MCF 10A (cell line): ENCODE results near the gene RGR. TPM values are rescaled to one million over a fixed set of nuclear protein-coding genes. Genes with fewer than 3 reads are reported as not detected.
A peak's percentile ranks its signal among the peaks of the same experiment; 100 is the strongest.

Experiments
- BruUV-seq: library from RNA; stranded (reverse); fragments of 400-500 nt; replicated peaks from 2 replicates; lab custom pipeline; 2021; lab: Mats Ljungman, UMichigan
- CTCF ChIA-PET: fragments of 300-600 bp; sonication (Branson Sonifier 250); formaldehyde crosslinking; extraction: SDS; loops from one replicate; lab custom pipeline; 2021; ENCODE audit warnings: antibody characterized with exemption, inconsistent platforms; lab: Yijun Ruan, JAX
- POLR2A ChIA-PET: fragments of 300-600, 350-650 bp; sonication (Branson Sonifier 250); formaldehyde crosslinking; extraction: SDS; loops from one replicate; lab custom pipeline; 2020; ENCODE audit warnings: antibody characterized with exemption, inconsistent platforms; lab: Yijun Ruan, JAX
- DNase-seq: peaks from one replicate; pipeline ENCODE4 v3.0.0-alpha.2; 2018; ENCODE audit not compliant: unreplicated experiment
- H3K27ac Mint-ChIP-seq: one replicate; pipeline ENCODE4 v1.8.0; 2022; ENCODE audit warnings: mild to moderate bottlenecking, low read depth, mixed read lengths; ENCODE audit not compliant: unreplicated experiment
- H3K27me3 Mint-ChIP-seq: one replicate; pipeline ENCODE4 v1.8.0; 2022; ENCODE audit warnings: mixed read lengths; ENCODE audit not compliant: insufficient read depth, unreplicated experiment
- H3K36me3 Mint-ChIP-seq: one replicate; pipeline ENCODE4 v1.8.0; 2022; ENCODE audit warnings: mild to moderate bottlenecking, moderate library complexity, mixed read lengths; ENCODE audit not compliant: insufficient read depth, unreplicated experiment
- H3K4me1 Mint-ChIP-seq: one replicate; pipeline ENCODE4 v1.8.0; 2022; ENCODE audit warnings: mixed read lengths; ENCODE audit not compliant: insufficient read depth, unreplicated experiment
- H3K4me3 Mint-ChIP-seq: one replicate; pipeline ENCODE4 v1.8.0; 2022; ENCODE audit warnings: mild to moderate bottlenecking, moderate library complexity, mixed read lengths; ENCODE audit not compliant: unreplicated experiment
- H3K9me3 Mint-ChIP-seq: one replicate; pipeline ENCODE4 v1.8.0; 2022; ENCODE audit warnings: mixed read lengths; ENCODE audit not compliant: unreplicated experiment
- intact Hi-C: fragments of 100-400 bp; cut with micrococcal nuclease; formaldehyde crosslinking; loops from 2 replicates; pipeline ENCODE4 v1.14.1; 2022
- total RNA-seq: library from RNA; stranded (reverse); gene quantifications from 2 replicates; pipeline ENCODE4 v1.2.3, GENCODE V29; 2022
- TF ChIP-seq, protein P1 (sequence below): fragments of 200-600 bp; IDR thresholded peaks from one replicate; pipeline ENCODE4 v1.8.0; 2022; ENCODE audit warnings: antibody characterized with exemption, mild to moderate bottlenecking; ENCODE audit not compliant: unreplicated experiment

Gene RGR
- total RNA-seq, 1 experiment from 2014 or later = not detected

DNA sequence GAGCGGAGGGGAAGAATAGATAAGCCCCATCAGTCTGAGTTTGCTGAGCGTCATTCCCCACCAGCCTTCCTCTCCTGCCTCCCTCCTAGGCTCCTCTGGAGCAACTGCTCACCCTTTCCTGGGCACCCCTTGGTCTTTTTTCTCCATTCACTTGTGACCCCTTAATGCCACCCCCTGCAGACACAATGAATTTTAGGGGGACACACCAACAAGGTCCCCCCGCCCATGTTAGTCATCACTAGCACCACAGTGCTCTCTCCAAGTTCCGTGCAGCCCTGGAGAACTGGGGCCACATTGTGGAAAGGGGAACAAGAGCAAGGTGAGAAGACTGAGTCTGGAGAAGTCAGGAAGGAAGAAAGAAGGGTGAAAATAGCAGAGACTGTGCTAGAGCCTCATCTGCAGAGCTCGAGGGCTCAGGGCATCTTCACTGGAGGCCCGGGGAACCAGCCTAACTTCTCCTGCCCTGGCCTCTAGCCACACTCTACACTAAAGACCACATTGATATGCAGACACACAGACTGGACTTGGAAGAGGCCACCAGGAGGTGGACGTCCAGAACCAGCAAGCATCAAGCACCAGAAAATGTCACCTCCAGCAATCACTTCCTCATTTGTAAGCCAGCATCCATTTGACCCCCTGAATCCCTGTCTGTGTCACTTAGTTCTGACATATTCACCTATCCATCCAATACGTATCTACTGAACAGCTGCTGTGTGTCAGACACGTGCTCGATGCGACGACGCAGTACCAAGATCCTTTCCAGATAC, 17.5 kb downstream of the RGR start:
- H3K27ac Mint-ChIP-seq = no peak overlapping the region
- intact Hi-C loops = loop anchor here (10.0 kb wide), 1 partner anchor 482 kb away; no protein-coding TSS in a partner anchor
- H3K36me3 Mint-ChIP-seq = no peaks in the 10 kb centered on the region
- H3K27me3 Mint-ChIP-seq = peaks cover 14% of the 10 kb centered on the region
- BruUV-seq = no TSS peak
- H3K4me3 Mint-ChIP-seq = no peak overlapping the region
- POLR2A ChIA-PET = no interaction called here
- TF ChIP-seq, protein P1, sequence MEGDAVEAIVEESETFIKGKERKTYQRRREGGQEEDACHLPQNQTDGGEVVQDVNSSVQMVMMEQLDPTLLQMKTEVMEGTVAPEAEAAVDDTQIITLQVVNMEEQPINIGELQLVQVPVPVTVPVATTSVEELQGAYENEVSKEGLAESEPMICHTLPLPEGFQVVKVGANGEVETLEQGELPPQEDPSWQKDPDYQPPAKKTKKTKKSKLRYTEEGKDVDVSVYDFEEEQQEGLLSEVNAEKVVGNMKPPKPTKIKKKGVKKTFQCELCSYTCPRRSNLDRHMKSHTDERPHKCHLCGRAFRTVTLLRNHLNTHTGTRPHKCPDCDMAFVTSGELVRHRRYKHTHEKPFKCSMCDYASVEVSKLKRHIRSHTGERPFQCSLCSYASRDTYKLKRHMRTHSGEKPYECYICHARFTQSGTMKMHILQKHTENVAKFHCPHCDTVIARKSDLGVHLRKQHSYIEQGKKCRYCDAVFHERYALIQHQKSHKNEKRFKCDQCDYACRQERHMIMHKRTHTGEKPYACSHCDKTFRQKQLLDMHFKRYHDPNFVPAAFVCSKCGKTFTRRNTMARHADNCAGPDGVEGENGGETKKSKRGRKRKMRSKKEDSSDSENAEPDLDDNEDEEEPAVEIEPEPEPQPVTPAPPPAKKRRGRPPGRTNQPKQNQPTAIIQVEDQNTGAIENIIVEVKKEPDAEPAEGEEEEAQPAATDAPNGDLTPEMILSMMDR = no peak
- H3K9me3 Mint-ChIP-seq = no peaks in the 10 kb centered on the region
- CTCF ChIA-PET = interaction anchor here (0.8 to 8.5 kb wide), 5 partner anchors 14 to 771 kb away, joined by 3 to 164 read pairs (median 6); no protein-coding TSS in a partner anchor
- no peak for DNase-seq
- no peaks in the 10 kb centered on the region for H3K4me1 Mint-ChIP-seq

- POLR2A ChIA-PET = no interaction called here
- peaks cover 14% of the 10 kb centered on the region for H3K27me3 Mint-ChIP-seq
- no peaks in the 10 kb centered on the region for H3K9me3 Mint-ChIP-seq
- TF ChIP-seq, protein P1 = no peak
- no TSS peak for BruUV-seq
- no peak for DNase-seq
- CTCF ChIA-PET = interaction anchor here (0.6 to 8.5 kb wide), 24 partner anchors 9 to 499 kb away, joined by 3 to 164 read pairs (median 4); no protein-coding TSS in a partner anchor
- H3K4me3 Mint-ChIP-seq = no peak overlapping the region
- H3K4me1 Mint-ChIP-seq = peaks cover 8% of the 10 kb centered on the region
- no peaks in the 10 kb centered on the region for H3K36me3 Mint-ChIP-seq
- intact Hi-C loops = loop anchor here (1.0 to 10.0 kb wide), 3 partner anchors 112 to 481 kb away; no protein-coding TSS in a partner anchor
- H3K27ac Mint-ChIP-seq = no peak overlapping the region
These were observed 18.9 kb downstream of the RGR start for GRCh38 chr10:84263716-84264115.

DNA sequence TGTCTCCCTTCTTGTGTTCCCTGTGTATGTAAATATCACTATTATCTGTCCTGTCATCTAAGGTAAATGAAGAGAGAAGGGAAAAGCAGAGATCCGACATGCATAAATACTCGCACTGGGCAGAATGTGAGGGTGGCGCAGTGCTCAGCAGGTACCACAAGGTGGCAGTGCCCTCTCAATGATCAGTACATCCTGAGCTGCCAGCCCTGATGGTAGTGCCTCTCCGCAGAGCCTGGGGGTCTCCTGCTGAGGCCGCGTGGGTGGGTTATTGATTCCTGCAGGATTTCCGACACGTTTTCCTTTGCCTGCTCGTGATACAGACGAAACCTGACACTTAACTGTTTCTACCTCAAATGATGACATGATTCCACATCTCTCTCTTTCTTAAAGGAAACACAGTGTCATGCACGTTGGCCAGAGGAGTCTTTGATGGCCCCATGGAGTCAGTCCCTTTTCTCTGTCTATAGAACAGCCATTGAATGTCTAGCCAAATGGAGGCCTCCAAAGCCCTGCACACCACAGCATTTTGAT, 19.8 kb downstream of the RGR start:
- H3K4me1 Mint-ChIP-seq = peaks cover 17% of the 10 kb centered on the region
- no peaks in the 10 kb centered on the region for H3K9me3 Mint-ChIP-seq
- TF ChIP-seq, protein P1 = peak; percentile 92
- H3K27ac Mint-ChIP-seq = no peak overlapping the region
- H3K27me3 Mint-ChIP-seq = peaks cover 14% of the 10 kb centered on the region
- peak; percentile 65 for DNase-seq
- no peak overlapping the region for H3K4me3 Mint-ChIP-seq
- ChIA-PET CTCF (interaction anchor here (0.6 to 8.5 kb wide), 23 partner anchors 10 to 473 kb away, joined by 3 to 164 read pairs (median 4); no protein-coding TSS in a partner anchor), POLR2A (interaction anchor here (0.6 kb wide), 1 partner anchor 10 kb away, joined by 3 read pairs; no protein-coding TSS in a partner anchor)
- H3K36me3 Mint-ChIP-seq = no peaks in the 10 kb centered on the region
- BruUV-seq = no TSS peak
- intact Hi-C loops = loop anchor here (1.0 to 10.0 kb wide), 4 partner anchors 63 to 480 kb away; partner anchors contain the start of gene CCSER2

DNA sequence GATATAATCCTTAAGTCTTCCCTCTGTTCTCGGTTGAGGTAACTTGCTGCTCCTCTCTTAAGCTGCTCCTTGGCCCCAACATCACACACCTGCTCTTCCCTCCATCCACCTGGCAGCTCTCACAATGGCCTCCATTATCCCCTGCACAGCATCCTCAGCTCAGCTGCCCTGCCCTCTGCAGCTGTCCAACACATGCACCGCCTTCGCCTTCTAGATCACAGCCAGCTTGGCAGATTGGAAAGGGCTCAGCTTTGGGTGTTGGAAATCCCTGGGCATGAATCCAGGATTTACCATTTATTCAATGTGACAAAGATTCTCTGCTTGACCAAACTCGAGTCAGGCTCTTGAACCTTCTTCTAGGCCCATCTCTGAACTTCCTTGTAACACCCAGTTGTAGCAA, 20.6 kb downstream of the RGR start:
- ChIA-PET POLR2A (no interaction called here), CTCF (interaction anchor here (0.5 to 8.5 kb wide), 12 partner anchors 8 to 472 kb away, joined by 3 to 164 read pairs (median 4); no protein-coding TSS in a partner anchor)
- H3K4me3 Mint-ChIP-seq = no peak overlapping the region
- DNase-seq = no peak
- H3K9me3 Mint-ChIP-seq = no peaks in the 10 kb centered on the region
- H3K4me1 Mint-ChIP-seq = peaks cover 18% of the 10 kb centered on the region
- no TSS peak for BruUV-seq
- peaks cover 14% of the 10 kb centered on the region for H3K27me3 Mint-ChIP-seq
- no peaks in the 10 kb centered on the region for H3K36me3 Mint-ChIP-seq
- intact Hi-C loops = loop anchor here (5.0 to 10.0 kb wide), 2 partner anchors 62 to 479 kb away; partner anchors contain the start of gene CCSER2
- no peak overlapping the region for H3K27ac Mint-ChIP-seq
- TF ChIP-seq, protein P1 = no peak
